Immature natural killer cell (primary cell): ENCODE measurements around the gene GMDS. TPM values are rescaled to one million over a fixed set of nuclear protein-coding genes. Genes with fewer than 3 reads are reported as not detected.

Source experiments
- DNase-seq, 3 donors: peaks; one replicate each; pipeline ENCODE4 v3.0.0; 2022; ENCODE audit warnings: mixed read lengths in 1 of 3
- H3K27ac Mint-ChIP-seq, 6 donors: one replicate each; pipeline ENCODE4 v1.8.0; 2020; ENCODE audit warnings: mixed read lengths in 6 of 6, mild to moderate bottlenecking in 5 of 6, inconsistent platforms in 4 of 6, moderate library complexity in 3 of 6
- H3K27me3 Mint-ChIP-seq, 3 donors: one replicate each; pipeline ENCODE4 v1.8.0; 2020 to 2021; ENCODE audit warnings: low read depth in 3 of 3, mild to moderate bottlenecking in 3 of 3, mixed read lengths in 3 of 3, moderate library complexity in 3 of 3, inconsistent platforms in 1 of 3
- H3K36me3 Mint-ChIP-seq, 3 donors: one replicate each; pipeline ENCODE4 v1.8.0; 2020; ENCODE audit warnings: mixed read lengths in 3 of 3, inconsistent platforms in 2 of 3, mild to moderate bottlenecking in 2 of 3
- H3K4me1 Mint-ChIP-seq, 2 donors: one replicate each; pipeline ENCODE4 v1.8.0; 2020; ENCODE audit warnings: inconsistent platforms in 2 of 2, mild to moderate bottlenecking in 2 of 2, mixed read lengths in 2 of 2, moderate library complexity in 1 of 2
- H3K4me3 Mint-ChIP-seq, 5 donors: one replicate each; pipeline ENCODE4 v1.8.0; 2020; ENCODE audit warnings: mild to moderate bottlenecking in 5 of 5, mixed read lengths in 5 of 5, inconsistent platforms in 3 of 5, moderate library complexity in 3 of 5
- H3K9me3 Mint-ChIP-seq, 6 donors: one replicate each; pipeline ENCODE4 v1.8.0; 2020; ENCODE audit warnings: mild to moderate bottlenecking in 6 of 6, mixed read lengths in 6 of 6, inconsistent platforms in 4 of 6, moderate library complexity in 3 of 6
- polyA plus RNA-seq, 3 donors: library from polyadenylated mRNA; unstranded; fragments of 300-500 nt; fragmentation: Illumina TruSeq; gene quantifications; one replicate each; pipeline ENCODE4 v1.2.3, GENCODE V29; 2021

The GMDS gene
- polyA plus RNA-seq, 3 donors from 2014 or later = 14.1 to 25.4 (median 22.5) TPM

GRCh38 chr6:1595271-1596087 lies 649.9 kb downstream of the GMDS start:
- peaks cover 16 to 20% (median 17%) of the 10 kb centered on the region in 3 donors for H3K27me3 Mint-ChIP-seq
- H3K27ac Mint-ChIP-seq = no peak overlapping the region
- no peaks in the 10 kb centered on the region for H3K9me3 Mint-ChIP-seq
- no peak overlapping the region for H3K4me3 Mint-ChIP-seq
- no peaks in the 10 kb centered on the region for H3K36me3 Mint-ChIP-seq
- no peak for DNase-seq
- H3K4me1 Mint-ChIP-seq = peaks cover 5 to 8% of the 10 kb centered on the region in 2 donors

GRCh38 chr6:1594445-1595200 lies 650.8 kb downstream of the GMDS start:
- Mint-ChIP-seq H3K27ac (no peak overlapping the region), H3K4me3 (no peak overlapping the region), H3K27me3 (peaks cover 12 to 14% (median 14%) of the 10 kb centered on the region in 3 donors), H3K9me3 (no peaks in the 10 kb centered on the region), H3K36me3 (no peaks in the 10 kb centered on the region), H3K4me1 (peaks cover 5 to 8% of the 10 kb centered on the region in 2 donors)
- DNase-seq = no peak

GRCh38 chr6:1593958-1594314 lies 651.5 kb downstream of the GMDS start:
- H3K27me3 Mint-ChIP-seq = peaks cover 12 to 14% (median 13%) of the 10 kb centered on the region in 3 donors
- no peak for DNase-seq
- H3K4me3 Mint-ChIP-seq = no peak overlapping the region
- H3K27ac Mint-ChIP-seq = no peak overlapping the region
- no peaks in the 10 kb centered on the region for H3K9me3 Mint-ChIP-seq
- no peaks in the 10 kb centered on the region for H3K36me3 Mint-ChIP-seq
- H3K4me1 Mint-ChIP-seq = peaks cover 5 to 8% of the 10 kb centered on the region in 2 donors

GRCh38 chr6:1593286-1593957 lies 652.0 kb downstream of the GMDS start:
- Mint-ChIP-seq H3K36me3 (no peaks in the 10 kb centered on the region), H3K4me3 (no peak overlapping the region), H3K27ac (no peak overlapping the region), H3K4me1 (peaks cover 5 to 8% of the 10 kb centered on the region in 2 donors), H3K27me3 (peaks cover 11 to 14% (median 13%) of the 10 kb centered on the region in 3 donors), H3K9me3 (no peaks in the 10 kb centered on the region)
- no peak for DNase-seq

- peaks cover 5 to 8% of the 10 kb centered on the region in 2 donors for H3K4me1 Mint-ChIP-seq
- DNase-seq = no peak
- no peak overlapping the region for H3K4me3 Mint-ChIP-seq
- H3K36me3 Mint-ChIP-seq = no peaks in the 10 kb centered on the region
- no peak overlapping the region for H3K27ac Mint-ChIP-seq
- H3K27me3 Mint-ChIP-seq = peaks cover 9 to 13% (median 10%) of the 10 kb centered on the region in 3 donors
- no peaks in the 10 kb centered on the region for H3K9me3 Mint-ChIP-seq
Measured at GRCh38 chr6:1592852-1593251, 652.6 kb downstream of the GMDS start.

- Mint-ChIP-seq H3K9me3 (no peaks in the 10 kb centered on the region), H3K4me3 (no peak overlapping the region), H3K4me1 (peaks cover 5 to 8% of the 10 kb centered on the region in 2 donors), H3K27ac (no peak overlapping the region), H3K36me3 (no peaks in the 10 kb centered on the region), H3K27me3 (peaks cover 9 to 12% (median 9%) of the 10 kb centered on the region in 3 donors)
- DNase-seq = no peak
Measured at GRCh38 chr6:1591926-1592325, 653.5 kb downstream of the GMDS start.

GRCh38 chr6:1591243-1591642 lies 654.2 kb downstream of the GMDS start:
- H3K4me3 Mint-ChIP-seq = no peak overlapping the region
- H3K4me1 Mint-ChIP-seq = peaks cover 4% of the 10 kb centered on the region in 2 donors
- no peak overlapping the region for H3K27ac Mint-ChIP-seq

GRCh38 chr6:1590580-1590979 lies 654.8 kb downstream of the GMDS start:
- Mint-ChIP-seq H3K36me3 (no peaks in the 10 kb centered on the region), H3K27me3 (peaks cover 2 to 9% (median 9%) of the 10 kb centered on the region in 3 donors), H3K4me1 (no peaks in the 10 kb centered on the region), H3K27ac (no peak overlapping the region), H3K4me3 (no peak overlapping the region), H3K9me3 (no peaks in the 10 kb centered on the region)
- DNase-seq = no peak

More at GRCh38 chr6:1591243-1591642, 654.2 kb downstream of the GMDS start:
- Mint-ChIP-seq H3K9me3 (no peaks in the 10 kb centered on the region), H3K36me3 (no peaks in the 10 kb centered on the region), H3K27me3 (peaks cover 7 to 12% (median 8%) of the 10 kb centered on the region in 3 donors)
- no peak for DNase-seq

- no peak overlapping the region for H3K27ac Mint-ChIP-seq
- peaks cover 2 to 7% (median 5%) of the 10 kb centered on the region in 3 donors for H3K27me3 Mint-ChIP-seq
- no peaks in the 10 kb centered on the region for H3K4me1 Mint-ChIP-seq
Measured at GRCh38 chr6:1589208-1589607, 656.2 kb downstream of the GMDS start.

GRCh38 chr6:1587977-1588376 lies 657.4 kb downstream of the GMDS start:
- Mint-ChIP-seq H3K9me3 (no peaks in the 10 kb centered on the region), H3K27ac (no peak overlapping the region), H3K4me3 (no peak overlapping the region), H3K4me1 (no peaks in the 10 kb centered on the region), H3K36me3 (no peaks in the 10 kb centered on the region), H3K27me3 (peaks cover 2 to 6% (median 5%) of the 10 kb centered on the region in 3 donors)
- DNase-seq = no peak

More at GRCh38 chr6:1589208-1589607, 656.2 kb downstream of the GMDS start:
- no peak for DNase-seq
- H3K36me3 Mint-ChIP-seq = no peaks in the 10 kb centered on the region
- H3K9me3 Mint-ChIP-seq = no peaks in the 10 kb centered on the region
- no peak overlapping the region for H3K4me3 Mint-ChIP-seq

- H3K36me3 Mint-ChIP-seq = no peaks in the 10 kb centered on the region
- no peak overlapping the region for H3K27ac Mint-ChIP-seq
- H3K27me3 Mint-ChIP-seq = peaks cover 2 to 5% (median 5%) of the 10 kb centered on the region in 3 donors
- no peak overlapping the region for H3K4me3 Mint-ChIP-seq
- DNase-seq = no peak
- no peaks in the 10 kb centered on the region for H3K4me1 Mint-ChIP-seq
- no peaks in the 10 kb centered on the region for H3K9me3 Mint-ChIP-seq
Measured at GRCh38 chr6:1587546-1587945, 657.9 kb downstream of the GMDS start.

GRCh38 chr6:1586861-1587450 lies 658.4 kb downstream of the GMDS start:
- no peaks in the 10 kb centered on the region for H3K4me1 Mint-ChIP-seq
- peaks cover 2 to 5% (median 5%) of the 10 kb centered on the region in 3 donors for H3K27me3 Mint-ChIP-seq
- H3K4me3 Mint-ChIP-seq = no peak overlapping the region
- H3K36me3 Mint-ChIP-seq = no peaks in the 10 kb centered on the region
- no peak for DNase-seq
- H3K27ac Mint-ChIP-seq = no peak overlapping the region
- H3K9me3 Mint-ChIP-seq = no peaks in the 10 kb centered on the region

GRCh38 chr6:1586256-1586655 lies 659.1 kb downstream of the GMDS start:
- no peak overlapping the region for H3K4me3 Mint-ChIP-seq
- H3K36me3 Mint-ChIP-seq = no peaks in the 10 kb centered on the region

More at GRCh38 chr6:1586256-1586655, 659.1 kb downstream of the GMDS start:
- no peak for DNase-seq
- no peak overlapping the region for H3K27ac Mint-ChIP-seq
- no peaks in the 10 kb centered on the region for H3K4me1 Mint-ChIP-seq
- peaks cover 2 to 5% (median 5%) of the 10 kb centered on the region in 3 donors for H3K27me3 Mint-ChIP-seq
- H3K9me3 Mint-ChIP-seq = no peaks in the 10 kb centered on the region
